Liver (tissue), 9 donors: ENCODE measurements around the gene STK39. TPM values are rescaled to one million over a fixed set of nuclear protein-coding genes. Genes with fewer than 3 reads are reported as not detected.

Source experiments
- DNase-seq: peaks from one replicate; pipeline ENCODE4 v3.0.0-alpha.2; 2017; ENCODE audit warnings: low spot score
- H3K27ac ChIP-seq, 2 donors: one replicate each; pipeline ENCODE4 v1.7.0; 2013; ENCODE audit warnings: inconsistent platforms in 2 of 2, low read length in 2 of 2, control low read depth in 1 of 2, low read depth in 1 of 2, mild to moderate bottlenecking in 1 of 2
- H3K27me3 ChIP-seq, 4 donors: one replicate each; pipeline versions ENCODE4 v1.6.1 to v1.7.0; 2013; ENCODE audit warnings: low read length in 3 of 4, inconsistent platforms in 1 of 4, mild to moderate bottlenecking in 1 of 4, moderate library complexity in 1 of 4; ENCODE audit not compliant: control insufficient read depth in 4 of 4, insufficient read depth in 4 of 4
- H3K36me3 ChIP-seq, 4 donors: one replicate each; pipeline versions ENCODE4 v1.6.1 to v1.7.0; 2013; ENCODE audit warnings: low read length in 3 of 4, mild to moderate bottlenecking in 3 of 4, low read depth in 1 of 4, moderate library complexity in 1 of 4; ENCODE audit not compliant: control insufficient read depth in 4 of 4, insufficient read depth in 3 of 4
- H3K4me1 ChIP-seq, 4 donors: one replicate each; pipeline versions ENCODE4 v1.6.1 to v1.7.0; 2013; ENCODE audit warnings: low read length in 3 of 4, mild to moderate bottlenecking in 3 of 4, moderate library complexity in 1 of 4; ENCODE audit not compliant: control insufficient read depth in 4 of 4, insufficient read depth in 4 of 4
- H3K4me3 ChIP-seq, 3 donors: one replicate each; pipeline versions ENCODE4 v1.6.1 to v1.7.0; 2013; ENCODE audit warnings: low read length in 3 of 3, control low read depth in 1 of 3, low read depth in 1 of 3, mild to moderate bottlenecking in 1 of 3
- H3K9ac ChIP-seq, 2 donors: one replicate each; pipeline ENCODE4 v1.7.0; 2013; ENCODE audit warnings: low read length in 2 of 2, mild to moderate bottlenecking in 2 of 2, moderate library complexity in 2 of 2, control low read depth in 1 of 2, low read depth in 1 of 2
- H3K9me3 ChIP-seq, 4 donors: one replicate each; pipeline versions ENCODE4 v1.6.1 to v1.7.0; 2013; ENCODE audit warnings: low read length in 3 of 4; ENCODE audit not compliant: control insufficient read depth in 4 of 4
- EGR1 ChIP-seq, 2 donors: IDR thresholded peaks; 2 replicates each; pipeline ENCODE4 v1.6.1; 2016 to 2018; ENCODE audit warnings: antibody characterized with exemption in 2 of 2, low read depth in 2 of 2
- GABPA ChIP-seq, 2 donors: IDR thresholded peaks in 1 of 2; conservative IDR thresholded peaks in 1 of 2; 2 replicates each; pipeline ENCODE4 v1.6.1; 2016; ENCODE audit warnings: antibody characterized with exemption in 2 of 2, mild to moderate bottlenecking in 1 of 2, moderate library complexity in 1 of 2
- HNF4A ChIP-seq, 2 donors: conservative IDR thresholded peaks; 2 replicates each; pipeline ENCODE4 v1.6.1; 2016; ENCODE audit warnings: antibody characterized with exemption in 2 of 2, mild to moderate bottlenecking in 2 of 2
- TAF1 ChIP-seq: conservative IDR thresholded peaks from 2 replicates; pipeline ENCODE4 v1.6.1; 2016; ENCODE audit warnings: antibody characterized with exemption, mild to moderate bottlenecking
- YY1 ChIP-seq: IDR thresholded peaks from 2 replicates; pipeline ENCODE4 v1.6.1; 2016; ENCODE audit warnings: antibody characterized with exemption, mild to moderate bottlenecking
- WGBS: extraction: QIAGEN DNeasy Blood & Tissue Kit; methylation state at CpG from one replicate; pipeline ENCODE4 v1.1.7; 2013; 5-methylcytosine and 5-hydroxymethylcytosine counted together
- polyA plus RNA-seq, 2 donors: library from polyadenylated mRNA; stranded (reverse) in 1 of 2; unstranded in 1 of 2; fragments of 200-250 nt in 1 of 2; fragments of >200 nt in 1 of 2; fragmentation: Nextera tagmentation in 1 of 2; extraction: Ambion mirVana in 1 of 2; gene quantifications; one replicate each; pipeline versions ENCODE4 v1.2.1 to v1.2.3, GENCODE V29; 2013 to 2015
- total RNA-seq, 2 donors: library from RNA; depleted of rRNA; stranded (reverse); fragments of >200 nt; gene quantifications; one replicate each; pipeline ENCODE4 v1.2.3, GENCODE V29; 2014
- TF ChIP-seq, protein P1 (sequence below): IDR thresholded peaks from 2 replicates; pipeline ENCODE4 v1.6.1; 2016; ENCODE audit warnings: antibody characterized with exemption
- TF ChIP-seq, protein P2 (sequence below): IDR thresholded peaks from 2 replicates; pipeline ENCODE4 v1.6.1; 2016; ENCODE audit warnings: antibody characterized with exemption, mild to moderate bottlenecking
- TF ChIP-seq, protein P3 (sequence below): IDR thresholded peaks from 2 replicates; pipeline ENCODE4 v1.6.1; 2016; ENCODE audit warnings: antibody characterized with exemption
- TF ChIP-seq, protein P4 (sequence below): fragments of 150-350 bp; IDR thresholded peaks from 2 replicates; pipeline ENCODE4 v1.5.1; 2017; ENCODE audit warnings: improper control_type of control experiment, low read depth, low read length; ENCODE audit not compliant: missing input control
- donor health status: healthy.
- donor health status: healthy.
- donor health status: healthy.
- donor health status: healthy.
- donor health status: healthy.

Gene STK39
- total RNA-seq (1 to 10 TPM in 1 of 2 donors, under 1 TPM in 1; 0.92 to 1.8 TPM), polyA plus RNA-seq (under 1 TPM; 0.29 to 0.53 TPM)

DNA sequence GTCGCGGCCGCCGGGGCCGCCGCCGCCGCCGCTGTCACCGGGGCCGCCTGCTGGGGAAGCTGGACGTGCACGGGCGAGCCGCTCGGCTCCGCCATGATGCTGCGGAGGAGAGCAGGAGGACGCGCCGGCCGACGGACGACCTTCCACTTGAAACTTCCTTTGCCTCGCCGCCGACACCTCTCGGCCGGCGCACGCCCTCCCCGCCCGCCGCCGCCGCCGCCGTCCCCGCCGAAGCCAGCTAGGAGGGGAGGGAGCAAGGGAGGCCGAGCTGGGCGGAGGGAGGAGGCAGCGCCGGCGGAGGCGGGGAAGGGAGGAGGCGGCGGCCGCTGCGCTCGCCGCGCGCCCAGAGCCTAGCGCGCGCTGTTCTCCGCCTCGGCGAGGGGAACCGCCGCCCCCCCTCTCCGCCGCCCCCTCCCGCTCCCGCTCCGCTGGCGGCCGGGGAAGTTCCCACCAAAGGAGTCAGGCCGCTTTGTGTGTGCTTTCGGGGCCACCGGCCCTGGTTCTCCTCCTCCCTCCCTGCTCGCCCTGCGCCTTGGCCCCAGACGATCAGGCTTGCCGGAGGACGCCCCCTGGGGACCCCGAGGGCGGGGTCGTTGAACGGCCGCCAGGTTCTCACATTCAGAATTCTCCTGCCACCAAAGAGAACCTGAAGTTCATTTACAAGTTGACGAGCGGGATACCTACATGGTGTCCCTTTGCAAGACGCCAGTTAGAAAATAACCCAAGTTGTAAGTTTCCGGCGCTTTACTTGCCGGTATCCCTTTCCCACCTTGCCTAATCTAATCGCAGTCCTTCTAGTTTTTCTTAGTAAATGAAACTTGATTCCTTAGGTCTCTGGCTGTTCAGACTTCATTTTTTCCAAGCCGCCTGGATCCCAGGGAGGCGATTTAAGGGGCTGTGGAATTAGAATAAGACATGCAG lies at the start of gene STK39:
Gene STK39, minus strand, starts transcription at position 255 of the 921 bp plus-strand sequence. Its CDS starts 160 bp downstream, at position 95.
- Histone ChIP-seq H3K9me3 (no peaks in the 10 kb centered on the region), H3K9ac (peak within 1 kb of the TSS in 1 of 2 donors; percentile 6), H3K4me1 (peaks cover 2 to 15% (median 10%) of the 10 kb centered on the region in 4 donors), H3K4me3 (peak within 1 kb of the TSS in 2 of 3 donors; percentile 45 to 88), H3K27ac (peak within 1 kb of the TSS in 1 of 2 donors; percentile 7), H3K27me3 (peaks cover 0 to 3% (median under 1%) of the 10 kb centered on the region in 4 donors), H3K36me3 (no peaks in the 10 kb centered on the region)
- WGBS, result 2% methylated on average over 91 of the region's 91 CpGs
- peak; percentile 72 for DNase-seq
- no peak for TF ChIP-seq GABPA (IDR thresholded peaks at IDR 0.05 in 1 of 2, conservative IDR thresholded peaks at IDR 0.05 in 1 of 2)
- TF ChIP-seq, protein P1, sequence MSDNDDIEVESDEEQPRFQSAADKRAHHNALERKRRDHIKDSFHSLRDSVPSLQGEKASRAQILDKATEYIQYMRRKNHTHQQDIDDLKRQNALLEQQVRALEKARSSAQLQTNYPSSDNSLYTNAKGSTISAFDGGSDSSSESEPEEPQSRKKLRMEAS, result no peak
- TF ChIP-seq, protein P2, sequence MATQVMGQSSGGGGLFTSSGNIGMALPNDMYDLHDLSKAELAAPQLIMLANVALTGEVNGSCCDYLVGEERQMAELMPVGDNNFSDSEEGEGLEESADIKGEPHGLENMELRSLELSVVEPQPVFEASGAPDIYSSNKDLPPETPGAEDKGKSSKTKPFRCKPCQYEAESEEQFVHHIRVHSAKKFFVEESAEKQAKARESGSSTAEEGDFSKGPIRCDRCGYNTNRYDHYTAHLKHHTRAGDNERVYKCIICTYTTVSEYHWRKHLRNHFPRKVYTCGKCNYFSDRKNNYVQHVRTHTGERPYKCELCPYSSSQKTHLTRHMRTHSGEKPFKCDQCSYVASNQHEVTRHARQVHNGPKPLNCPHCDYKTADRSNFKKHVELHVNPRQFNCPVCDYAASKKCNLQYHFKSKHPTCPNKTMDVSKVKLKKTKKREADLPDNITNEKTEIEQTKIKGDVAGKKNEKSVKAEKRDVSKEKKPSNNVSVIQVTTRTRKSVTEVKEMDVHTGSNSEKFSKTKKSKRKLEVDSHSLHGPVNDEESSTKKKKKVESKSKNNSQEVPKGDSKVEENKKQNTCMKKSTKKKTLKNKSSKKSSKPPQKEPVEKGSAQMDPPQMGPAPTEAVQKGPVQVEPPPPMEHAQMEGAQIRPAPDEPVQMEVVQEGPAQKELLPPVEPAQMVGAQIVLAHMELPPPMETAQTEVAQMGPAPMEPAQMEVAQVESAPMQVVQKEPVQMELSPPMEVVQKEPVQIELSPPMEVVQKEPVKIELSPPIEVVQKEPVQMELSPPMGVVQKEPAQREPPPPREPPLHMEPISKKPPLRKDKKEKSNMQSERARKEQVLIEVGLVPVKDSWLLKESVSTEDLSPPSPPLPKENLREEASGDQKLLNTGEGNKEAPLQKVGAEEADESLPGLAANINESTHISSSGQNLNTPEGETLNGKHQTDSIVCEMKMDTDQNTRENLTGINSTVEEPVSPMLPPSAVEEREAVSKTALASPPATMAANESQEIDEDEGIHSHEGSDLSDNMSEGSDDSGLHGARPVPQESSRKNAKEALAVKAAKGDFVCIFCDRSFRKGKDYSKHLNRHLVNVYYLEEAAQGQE, result no peak
- no peak for TF ChIP-seq HNF4A (conservative IDR thresholded peaks at IDR 0.05)
- TF ChIP-seq, protein P3, sequence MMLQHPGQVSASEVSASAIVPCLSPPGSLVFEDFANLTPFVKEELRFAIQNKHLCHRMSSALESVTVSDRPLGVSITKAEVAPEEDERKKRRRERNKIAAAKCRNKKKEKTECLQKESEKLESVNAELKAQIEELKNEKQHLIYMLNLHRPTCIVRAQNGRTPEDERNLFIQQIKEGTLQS, result no peak
- TF ChIP-seq, protein P4, sequence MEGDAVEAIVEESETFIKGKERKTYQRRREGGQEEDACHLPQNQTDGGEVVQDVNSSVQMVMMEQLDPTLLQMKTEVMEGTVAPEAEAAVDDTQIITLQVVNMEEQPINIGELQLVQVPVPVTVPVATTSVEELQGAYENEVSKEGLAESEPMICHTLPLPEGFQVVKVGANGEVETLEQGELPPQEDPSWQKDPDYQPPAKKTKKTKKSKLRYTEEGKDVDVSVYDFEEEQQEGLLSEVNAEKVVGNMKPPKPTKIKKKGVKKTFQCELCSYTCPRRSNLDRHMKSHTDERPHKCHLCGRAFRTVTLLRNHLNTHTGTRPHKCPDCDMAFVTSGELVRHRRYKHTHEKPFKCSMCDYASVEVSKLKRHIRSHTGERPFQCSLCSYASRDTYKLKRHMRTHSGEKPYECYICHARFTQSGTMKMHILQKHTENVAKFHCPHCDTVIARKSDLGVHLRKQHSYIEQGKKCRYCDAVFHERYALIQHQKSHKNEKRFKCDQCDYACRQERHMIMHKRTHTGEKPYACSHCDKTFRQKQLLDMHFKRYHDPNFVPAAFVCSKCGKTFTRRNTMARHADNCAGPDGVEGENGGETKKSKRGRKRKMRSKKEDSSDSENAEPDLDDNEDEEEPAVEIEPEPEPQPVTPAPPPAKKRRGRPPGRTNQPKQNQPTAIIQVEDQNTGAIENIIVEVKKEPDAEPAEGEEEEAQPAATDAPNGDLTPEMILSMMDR, result no peak
- no peak for TF ChIP-seq TAF1

DNA sequence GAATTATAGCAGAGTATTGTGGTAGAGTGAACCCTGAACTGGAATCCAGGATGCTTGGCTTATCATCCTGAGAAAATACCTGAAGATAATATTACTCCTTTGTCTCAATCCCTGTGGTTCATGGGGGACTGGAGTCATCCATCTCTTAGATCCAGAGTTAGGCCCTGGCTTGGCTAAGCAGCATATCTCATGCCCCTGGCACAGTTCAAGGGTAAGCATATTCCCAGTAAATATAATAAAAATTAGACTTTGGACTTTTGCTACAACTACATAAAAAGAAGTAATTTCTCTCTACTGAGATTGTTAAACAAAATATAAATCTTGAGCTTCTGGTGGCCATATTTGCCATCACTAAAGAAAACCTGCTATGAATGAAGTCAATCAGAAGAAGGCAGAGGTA lies 47.7 kb upstream of the STK39 start:
- Histone ChIP-seq H3K27ac (no peak overlapping the region), H3K4me3 (no peak overlapping the region), H3K9me3 (no peaks in the 10 kb centered on the region), H3K9ac (no peak overlapping the region), H3K27me3 (no peaks in the 10 kb centered on the region), H3K4me1 (no peaks in the 10 kb centered on the region), H3K36me3 (no peaks in the 10 kb centered on the region)
- TF ChIP-seq, protein P1, result no peak
- TF ChIP-seq EGR1 (IDR thresholded peaks at IDR 0.05; ENCODE audit: low read depth in 2 of 2) (no peak), YY1 (no peak)
- TF ChIP-seq, protein P2, result no peak
- TF ChIP-seq, protein P3, result no peak
- DNase-seq, result no peak
